Embryonic facial prominence (tissue), 1 donor: ENCODE data around the gene GJA4.

Experiments used
- DNase-seq: peaks from one replicate; pipeline ENCODE4 v3.0.0-alpha.2; 2016; ENCODE audit errors: extremely low spot score

Gene GJA4

DNA sequence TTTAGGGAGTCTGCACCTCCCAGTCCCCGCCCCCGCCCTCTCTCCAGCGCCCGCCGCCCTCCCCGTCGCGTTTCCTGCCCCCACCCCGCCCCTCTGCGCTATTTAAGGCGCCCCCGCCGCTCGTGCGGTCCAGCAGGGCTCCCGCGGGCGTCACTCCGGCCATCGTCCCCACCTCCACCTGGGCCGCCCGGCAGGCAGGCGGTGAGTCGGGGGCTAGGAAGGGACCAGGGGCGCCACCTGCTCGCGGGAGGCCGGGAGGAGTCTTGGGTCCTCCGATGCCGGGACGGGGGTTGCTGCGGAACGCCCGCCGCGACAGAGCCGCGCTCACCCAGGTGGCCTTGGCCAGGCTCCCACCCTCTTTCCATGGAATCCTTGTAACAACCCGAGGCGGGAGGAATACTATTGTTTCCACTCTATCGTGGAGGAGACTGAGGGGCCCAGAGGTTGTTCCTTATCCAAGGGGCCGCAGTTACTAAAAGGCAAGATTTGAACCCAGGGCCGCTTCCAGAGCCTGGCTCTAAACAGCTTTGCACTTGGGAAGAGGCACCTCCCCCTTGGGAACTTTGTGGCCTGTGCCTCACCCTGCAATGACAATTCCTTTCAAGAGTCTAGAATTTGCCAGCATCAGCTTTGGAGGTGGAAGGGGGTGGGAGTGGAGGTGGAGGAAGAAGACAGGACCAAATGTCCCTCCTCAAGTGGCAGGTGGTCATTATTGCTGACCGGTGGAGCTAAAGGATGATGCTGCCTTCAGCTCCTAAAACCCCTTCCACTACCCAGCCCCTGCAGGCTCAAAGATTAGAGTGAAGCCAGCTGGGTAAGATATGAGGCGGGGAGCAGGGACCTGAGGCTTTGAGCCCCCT, at the start of gene GJA4:
TSS of gene GJA4 (plus strand) at position 132 of the 860 bp plus-strand sequence. CDS start 1,215 bp downstream, outside the sequence.
- DNase-seq: no peak

DNA sequence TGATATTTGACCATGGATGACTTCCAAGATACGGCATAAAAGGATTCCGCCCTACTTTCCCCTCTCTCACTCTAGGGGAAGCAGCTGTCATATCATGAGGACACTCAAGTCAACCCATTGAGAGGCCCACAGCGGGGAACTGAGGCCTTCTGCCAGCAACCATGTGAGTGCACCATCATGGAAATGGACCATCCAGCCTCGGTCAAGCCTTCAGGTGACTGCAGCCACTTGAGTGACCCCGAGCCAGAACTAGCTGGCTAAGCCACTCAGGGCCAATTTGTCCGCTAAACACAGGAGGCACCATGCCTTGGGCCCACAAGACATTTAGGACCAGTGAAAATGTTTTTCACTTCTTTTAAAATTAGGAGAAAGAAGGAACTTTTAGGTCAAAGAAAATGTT, 49.0 kb upstream of the GJA4 start:
- DNase-seq: no peak

- DNase-seq: no peak
Measured at GRCh38 chr1:34744851-34745250, 47.9 kb upstream of the GJA4 start.

DNA sequence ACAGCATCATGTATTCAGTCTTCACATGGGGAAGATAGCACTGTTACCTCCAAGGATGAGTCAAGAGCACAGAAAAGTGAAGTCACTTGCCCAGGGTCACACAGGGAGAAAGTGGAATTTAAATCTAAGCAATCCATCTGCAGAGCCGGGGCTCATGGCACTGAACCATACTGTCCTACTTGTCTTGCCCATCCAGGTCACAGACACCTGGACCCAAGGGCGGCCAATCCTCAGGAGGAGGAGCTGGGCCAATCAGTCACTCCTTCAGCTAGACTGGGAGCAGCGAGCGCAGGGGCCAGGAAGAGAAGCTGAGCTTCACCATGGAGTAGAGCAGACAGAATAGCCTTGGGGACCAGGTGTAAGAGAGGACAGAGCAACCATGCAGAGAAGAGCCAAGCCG, 47.1 kb upstream of the GJA4 start:
- no peak for DNase-seq

DNA sequence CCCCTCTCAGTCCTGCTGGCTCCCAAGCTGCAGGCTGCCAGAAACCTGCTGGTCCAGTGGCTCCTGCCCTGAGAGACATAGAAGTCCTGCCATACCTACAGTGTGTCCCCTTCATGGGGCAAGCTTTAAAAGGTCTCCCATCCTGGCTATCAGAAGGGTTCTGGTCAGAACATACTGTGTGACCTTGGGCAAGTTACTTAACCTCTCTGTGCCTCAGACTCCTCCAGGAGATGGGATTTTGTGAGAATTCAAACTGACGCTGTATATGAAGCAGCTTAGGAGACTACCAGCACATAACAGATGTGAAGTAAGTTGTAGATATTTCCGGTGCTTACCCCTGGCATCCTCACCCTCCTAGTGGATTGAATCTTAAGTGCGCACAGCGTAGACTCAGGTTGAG, 46.7 kb upstream of the GJA4 start:
- DNase-seq: no peak

GRCh38 chr1:34746785-34747637, 45.8 kb upstream of the GJA4 start:
- no peak for DNase-seq

- no peak for DNase-seq
Measured at GRCh38 chr1:34747638-34747941, 45.2 kb upstream of the GJA4 start.

DNA sequence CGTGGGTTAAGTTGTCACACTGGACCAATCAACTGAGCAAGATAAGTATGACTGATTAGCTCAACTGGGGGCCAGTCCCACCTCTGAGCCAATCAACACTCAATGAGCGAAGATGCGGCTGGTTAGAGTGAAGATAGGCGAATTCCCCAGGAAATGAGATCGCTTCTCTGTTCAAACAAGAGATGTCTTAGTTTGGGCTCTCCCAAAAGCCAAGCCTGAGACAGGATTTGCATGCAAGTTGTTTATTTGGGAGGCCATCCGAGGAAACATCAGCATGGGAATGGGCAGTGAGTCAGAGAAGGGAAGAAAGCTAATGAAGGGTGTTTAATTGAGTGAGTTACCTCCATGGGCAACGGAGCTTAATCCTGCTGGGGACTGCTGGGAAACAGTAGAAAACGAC, 42.8 kb upstream of the GJA4 start:
- no peak for DNase-seq

DNA sequence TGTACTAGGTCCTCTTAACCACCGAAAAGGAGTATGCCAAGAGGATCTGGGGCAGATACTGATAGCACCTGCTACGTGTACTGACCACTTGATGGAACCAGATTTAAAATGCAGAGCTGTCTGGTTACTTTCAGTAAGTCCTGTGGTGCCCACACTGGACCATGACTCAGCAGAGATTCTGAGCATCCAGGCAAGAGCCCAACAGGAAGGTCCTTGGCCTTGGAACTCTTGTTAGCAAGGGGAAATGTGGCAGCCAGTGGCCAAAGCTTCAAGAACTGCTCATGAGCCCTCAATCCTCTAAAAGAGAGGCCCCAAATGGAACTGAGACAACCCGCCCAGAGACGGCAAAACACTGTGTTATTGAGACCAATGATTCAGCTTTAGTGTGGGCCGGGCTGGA, 42.2 kb upstream of the GJA4 start:
- no peak for DNase-seq

DNA sequence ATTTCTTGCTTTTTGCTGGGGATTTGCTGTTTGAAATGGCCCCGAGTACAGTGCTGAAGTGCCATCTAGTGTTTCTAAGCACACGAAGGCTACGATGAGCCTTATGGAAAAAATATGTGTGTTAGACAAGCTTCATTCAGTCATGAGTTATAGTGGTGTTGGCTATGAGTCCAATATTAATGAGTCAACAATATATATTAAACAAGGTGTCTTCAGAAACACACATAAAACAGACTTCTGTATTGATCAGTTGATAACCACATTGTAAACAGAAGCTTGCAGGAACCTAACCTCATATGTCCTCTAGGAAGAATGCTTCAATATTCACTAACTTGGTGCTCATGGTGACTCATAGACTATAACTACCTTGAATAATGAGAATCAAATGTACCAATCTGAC, 39.6 kb upstream of the GJA4 start:
- no peak for DNase-seq

- DNase-seq: no peak
Measured at GRCh38 chr1:34754964-34755637, 37.7 kb upstream of the GJA4 start, which contains the start of gene GJB5. Gene GJB5, plus strand, starts transcription at chr1:34755047. Its CDS starts 2,284 bp downstream, at chr1:34757331.

DNA sequence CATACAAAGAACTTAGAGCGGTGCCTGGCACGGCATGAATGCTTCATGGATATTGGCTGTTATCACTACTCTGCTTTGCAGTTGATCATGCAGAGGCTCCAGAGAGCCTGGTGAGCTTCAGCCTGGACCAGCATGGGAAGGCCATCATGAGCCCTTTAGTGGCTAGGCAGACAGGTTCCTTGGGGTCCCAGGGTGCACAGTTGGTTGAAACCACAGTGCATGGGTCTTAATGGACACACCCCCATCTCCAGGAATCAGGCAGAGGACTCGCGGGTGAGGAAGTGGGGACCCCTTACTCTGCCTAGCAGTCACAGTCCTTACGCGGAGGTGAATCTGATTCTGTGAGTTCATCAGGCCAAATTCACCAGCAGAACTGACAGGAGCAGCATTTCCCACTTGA, 36.8 kb upstream of the GJA4 start:
- DNase-seq: no peak

GRCh38 chr1:34757386-34757785, 35.4 kb upstream of the GJA4 start:
- no peak for DNase-seq

DNA sequence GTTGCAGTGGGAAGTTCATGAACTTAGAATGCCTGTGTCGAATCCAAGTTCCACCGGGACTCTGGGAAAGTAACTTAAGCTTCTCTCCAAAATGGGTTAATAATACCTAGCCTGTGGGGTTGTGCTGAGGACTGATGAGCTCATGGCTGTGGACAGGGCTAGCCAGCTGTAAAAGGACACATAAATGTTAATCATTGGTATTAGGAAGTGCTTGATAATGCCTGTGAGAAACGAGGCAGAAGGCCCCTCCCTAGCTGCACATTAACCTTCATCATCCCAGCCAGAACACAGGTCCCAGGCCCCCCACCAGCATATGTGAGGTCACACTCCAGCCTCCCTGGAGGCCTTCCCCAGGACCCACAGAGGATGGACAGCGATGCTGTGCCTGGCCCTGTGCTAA, 34.0 kb upstream of the GJA4 start:
- no peak for DNase-seq

DNA sequence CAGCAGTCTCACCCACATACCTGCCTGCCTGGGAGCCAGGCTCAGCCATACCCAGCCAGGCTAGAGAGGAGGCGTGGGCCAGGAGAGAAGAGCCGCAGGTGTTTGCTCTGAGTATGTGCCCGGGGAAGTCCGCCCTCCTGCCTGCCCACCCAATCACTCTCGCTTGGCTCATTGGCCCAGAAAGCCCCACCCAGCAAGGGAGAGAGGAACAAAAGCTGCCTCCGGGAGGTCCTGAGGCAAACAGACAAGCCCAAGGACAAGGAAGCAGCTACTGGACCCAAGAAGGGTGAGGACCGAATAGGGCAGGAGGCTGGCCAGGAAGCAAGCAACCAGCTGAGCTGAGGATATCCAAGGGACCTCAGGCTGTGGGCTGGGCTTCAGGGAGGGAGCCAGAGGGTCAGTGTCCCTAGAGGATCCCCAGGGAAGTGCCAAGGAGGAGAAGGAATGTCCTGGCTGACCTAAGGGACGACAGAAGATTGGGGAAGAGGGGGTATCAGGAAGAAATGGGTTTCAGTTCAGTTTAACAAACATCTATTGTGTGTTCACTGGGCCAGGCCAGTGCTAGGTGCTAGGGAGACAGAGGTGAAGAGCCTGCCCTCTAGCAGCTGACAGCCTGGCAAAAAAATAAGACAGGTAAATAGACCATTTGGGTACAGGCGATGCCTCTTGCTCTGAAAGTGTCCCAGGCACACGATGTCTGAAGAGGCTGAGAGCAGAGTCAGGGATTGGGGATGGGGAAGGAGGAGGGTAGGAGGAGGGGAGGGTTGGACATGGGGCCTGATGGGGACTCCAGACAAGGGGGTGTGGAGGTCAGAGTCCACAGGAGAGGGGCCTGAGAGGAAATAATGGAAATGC, 33.1 kb upstream of the GJA4 start, which contains the start of gene GJB4:
TSS of gene GJB4 (plus strand) at position 238 of the 855 bp plus-strand sequence. CDS start 1,515 bp downstream, outside the sequence.
- no peak for DNase-seq

DNA sequence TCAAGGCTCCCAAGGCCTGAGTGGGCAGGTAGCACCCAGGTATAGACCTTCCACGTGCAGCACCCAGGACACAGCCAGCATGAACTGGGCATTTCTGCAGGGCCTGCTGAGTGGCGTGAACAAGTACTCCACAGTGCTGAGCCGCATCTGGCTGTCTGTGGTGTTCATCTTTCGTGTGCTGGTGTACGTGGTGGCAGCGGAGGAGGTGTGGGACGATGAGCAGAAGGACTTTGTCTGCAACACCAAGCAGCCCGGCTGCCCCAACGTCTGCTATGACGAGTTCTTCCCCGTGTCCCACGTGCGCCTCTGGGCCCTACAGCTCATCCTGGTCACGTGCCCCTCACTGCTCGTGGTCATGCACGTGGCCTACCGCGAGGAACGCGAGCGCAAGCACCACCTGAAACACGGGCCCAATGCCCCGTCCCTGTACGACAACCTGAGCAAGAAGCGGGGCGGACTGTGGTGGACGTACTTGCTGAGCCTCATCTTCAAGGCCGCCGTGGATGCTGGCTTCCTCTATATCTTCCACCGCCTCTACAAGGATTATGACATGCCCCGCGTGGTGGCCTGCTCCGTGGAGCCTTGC, 31.5 kb upstream of the GJA4 start:
- DNase-seq: no peak

DNA sequence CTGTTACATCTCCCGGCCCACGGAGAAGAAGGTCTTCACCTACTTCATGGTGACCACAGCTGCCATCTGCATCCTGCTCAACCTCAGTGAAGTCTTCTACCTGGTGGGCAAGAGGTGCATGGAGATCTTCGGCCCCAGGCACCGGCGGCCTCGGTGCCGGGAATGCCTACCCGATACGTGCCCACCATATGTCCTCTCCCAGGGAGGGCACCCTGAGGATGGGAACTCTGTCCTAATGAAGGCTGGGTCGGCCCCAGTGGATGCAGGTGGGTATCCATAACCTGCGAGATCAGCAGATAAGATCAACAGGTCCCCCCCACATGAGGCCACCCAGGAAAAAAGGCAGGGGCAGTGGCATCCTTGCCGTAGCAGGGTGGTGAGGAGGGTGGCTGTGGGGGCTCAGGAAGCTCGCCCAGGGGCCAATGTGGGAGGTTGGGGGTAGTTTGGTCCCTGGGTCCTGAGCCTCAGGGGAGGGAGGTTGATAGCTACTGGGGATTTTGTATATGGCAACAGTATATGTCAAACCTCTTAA, 31.0 kb upstream of the GJA4 start:
- no peak for DNase-seq

DNA sequence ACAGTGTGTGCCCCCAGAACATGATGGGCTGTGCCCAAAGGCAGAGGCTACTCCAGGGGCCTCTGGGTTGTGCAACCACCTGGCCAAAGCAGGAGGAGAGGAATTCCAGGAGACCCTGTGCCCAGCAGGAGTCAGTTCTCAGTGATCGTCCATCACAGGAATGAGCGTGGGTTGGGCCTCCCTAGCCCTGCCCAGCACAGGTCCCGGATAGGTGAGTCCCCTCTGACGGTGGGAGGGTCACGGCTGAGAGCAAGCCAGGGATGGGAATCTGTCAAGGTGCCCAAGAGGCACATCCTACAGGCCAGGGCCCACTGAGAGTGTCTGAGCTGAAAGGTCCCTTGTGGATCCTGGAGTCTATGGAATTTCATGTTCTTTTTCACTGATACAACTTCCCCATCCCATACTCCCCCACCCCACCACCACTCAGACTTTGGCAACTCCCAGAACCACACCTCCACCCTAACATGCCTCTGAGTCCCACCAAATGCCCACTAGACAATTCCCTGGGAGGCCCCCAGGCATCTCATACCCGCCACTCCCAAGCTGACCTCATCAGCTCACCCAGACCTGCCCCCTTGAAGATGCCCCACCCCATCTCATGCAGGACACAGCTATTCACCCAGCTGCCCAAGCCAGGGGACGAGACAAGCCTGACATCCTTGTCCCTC, 30.2 kb upstream of the GJA4 start:
- no peak for DNase-seq

- DNase-seq: no peak
Measured at GRCh38 chr1:34763142-34763781, 29.5 kb upstream of the GJA4 start.

- no peak for DNase-seq
Measured at GRCh38 chr1:34768856-34769255, 23.9 kb upstream of the GJA4 start.
